GM18861 (cell line): ENCODE results near the gene PLSCR1.

Source experiments
- ATAC-seq: cut with Tn5 transposase; IDR thresholded peaks from one replicate; pipeline ENCODE4 v1.9.1; 2021; ENCODE audit not compliant: unreplicated experiment

The PLSCR1 gene, protein sequence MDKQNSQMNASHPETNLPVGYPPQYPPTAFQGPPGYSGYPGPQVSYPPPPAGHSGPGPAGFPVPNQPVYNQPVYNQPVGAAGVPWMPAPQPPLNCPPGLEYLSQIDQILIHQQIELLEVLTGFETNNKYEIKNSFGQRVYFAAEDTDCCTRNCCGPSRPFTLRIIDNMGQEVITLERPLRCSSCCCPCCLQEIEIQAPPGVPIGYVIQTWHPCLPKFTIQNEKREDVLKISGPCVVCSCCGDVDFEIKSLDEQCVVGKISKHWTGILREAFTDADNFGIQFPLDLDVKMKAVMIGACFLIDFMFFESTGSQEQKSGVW

DNA sequence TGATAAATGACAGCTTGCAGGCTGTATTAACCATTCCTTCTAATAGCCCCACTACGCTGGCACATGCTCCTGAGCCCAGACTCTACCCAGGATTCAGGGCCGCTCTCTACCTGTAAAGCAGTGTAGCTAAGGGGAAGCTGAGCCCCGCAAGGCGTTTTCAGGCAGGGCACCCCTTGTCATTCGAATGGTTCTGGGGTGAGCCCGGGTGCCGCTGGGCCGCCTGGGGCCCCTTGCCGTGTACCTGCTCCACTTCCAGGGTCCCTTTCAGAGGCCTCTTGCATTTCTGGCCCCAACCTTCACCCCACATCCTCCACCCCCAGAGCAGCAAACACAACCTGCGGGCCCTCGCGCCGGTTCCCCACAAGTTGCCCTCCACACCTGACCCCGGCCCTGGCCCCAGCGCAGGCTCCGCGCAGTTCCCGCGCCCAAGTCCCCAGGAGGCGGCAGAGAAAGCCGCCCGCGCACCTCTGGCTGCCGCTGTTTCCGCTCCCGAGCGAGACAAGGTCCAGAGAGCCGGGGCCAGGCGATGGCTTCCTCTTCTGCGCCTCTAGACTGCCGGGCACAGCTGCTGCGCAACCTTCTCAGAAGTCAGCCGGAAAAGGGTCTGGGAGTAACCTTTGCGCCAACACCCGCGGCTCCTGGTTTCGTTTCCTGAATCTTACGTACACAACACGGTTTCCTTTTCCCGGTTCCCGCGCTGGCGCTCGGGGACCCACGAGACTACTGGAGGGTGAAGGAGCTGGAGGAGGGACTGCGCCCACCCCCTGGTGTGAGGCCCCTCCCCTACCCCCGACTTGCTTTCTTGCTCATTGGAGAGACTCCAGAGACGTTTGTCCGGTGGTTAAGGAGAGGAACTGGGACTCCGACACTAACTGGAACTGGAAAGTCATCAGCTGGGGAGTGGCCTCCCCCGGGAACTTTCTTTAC is at the start of gene PLSCR1:
TSS of gene PLSCR1 (minus strand) at position 606 of the 927 bp plus-strand sequence. CDS start 8,055 bp downstream, outside the sequence.
- peak; percentile 80 for ATAC-seq

DNA sequence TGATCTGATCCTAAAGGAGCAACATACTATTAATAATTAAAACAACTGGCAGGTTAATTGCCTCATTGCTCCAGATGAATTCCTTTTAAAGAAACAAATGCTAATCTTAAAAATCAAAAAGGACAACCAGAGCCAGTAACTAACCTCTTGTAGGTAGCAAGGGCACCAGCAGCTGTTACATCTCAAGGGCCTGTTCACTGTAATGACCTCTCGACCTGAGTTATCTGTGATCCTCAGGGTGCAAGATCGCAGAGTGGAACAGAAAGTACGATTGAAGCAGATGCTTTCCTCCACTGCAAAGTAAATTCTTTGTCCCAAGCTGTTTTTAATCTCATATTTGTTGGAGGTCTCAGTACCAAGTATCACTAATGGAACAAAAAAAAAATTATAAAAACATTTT is 49.4 kb upstream of the PLSCR1 start:
- ATAC-seq, result no peak

DNA sequence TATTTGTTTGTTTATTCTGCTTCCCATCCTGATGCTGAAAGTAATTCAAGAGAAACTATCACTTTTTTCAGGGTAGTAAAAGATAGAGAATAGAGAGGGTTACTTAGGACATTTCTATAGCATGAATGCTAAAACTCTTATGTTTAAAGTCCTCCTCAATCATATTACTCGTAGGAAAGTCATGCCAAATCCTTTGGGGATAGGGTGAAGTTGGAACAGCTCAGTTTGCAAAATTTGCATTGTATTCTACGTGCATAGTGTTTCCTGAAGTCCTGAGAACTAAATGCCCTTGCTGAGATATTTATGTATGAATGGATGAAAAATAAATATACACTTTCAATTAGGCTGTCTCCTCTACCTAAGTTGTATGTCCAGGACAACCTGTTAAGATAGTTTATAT is 46.1 kb upstream of the PLSCR1 start:
- ATAC-seq, result no peak

DNA sequence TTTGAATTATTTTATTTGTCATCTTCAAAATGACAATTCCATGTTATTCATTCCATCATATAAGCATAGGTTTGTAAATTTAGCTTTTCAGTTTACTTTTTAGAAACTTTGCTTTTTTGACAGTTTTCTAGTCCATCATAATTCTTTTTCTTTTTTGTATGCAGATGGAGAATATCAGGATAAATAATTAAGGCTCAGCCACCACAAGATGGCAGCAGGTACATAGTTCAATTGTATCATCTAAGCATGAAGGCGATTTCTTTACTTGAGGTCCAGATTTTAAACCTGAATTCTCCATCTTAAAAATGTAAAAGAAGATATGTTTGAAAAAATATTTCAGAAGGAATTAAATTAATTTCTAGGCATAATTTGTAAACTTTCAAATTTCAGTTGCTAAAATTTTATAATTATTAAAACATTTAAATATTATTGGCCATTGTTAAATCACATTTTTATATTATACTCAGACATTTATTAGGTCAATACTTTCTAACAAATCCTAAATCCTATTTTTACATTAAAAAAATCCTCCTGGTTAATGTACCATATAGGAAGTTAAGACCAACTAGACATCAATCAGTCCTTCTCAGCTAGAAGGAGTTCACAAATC is 45.6 kb upstream of the PLSCR1 start:
- no peak for ATAC-seq

DNA sequence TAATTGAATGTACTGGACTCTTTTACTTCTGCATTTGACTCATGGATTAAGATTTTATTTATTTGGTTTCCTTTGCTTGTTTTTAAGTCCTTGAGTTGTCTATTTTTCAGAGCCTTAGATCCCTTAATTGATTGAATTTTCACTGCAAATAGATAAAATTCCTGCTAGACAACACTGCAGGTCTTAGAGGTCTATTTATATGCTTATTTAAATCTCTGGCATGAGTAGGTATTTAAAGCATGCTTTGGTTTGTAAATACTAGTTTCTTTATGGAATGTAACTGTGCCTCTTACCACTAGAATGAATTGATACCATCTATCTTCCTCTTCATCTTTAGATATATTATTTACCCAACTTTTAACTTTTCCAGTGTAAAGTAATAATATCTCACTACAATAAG is 40.7 kb upstream of the PLSCR1 start:
- ATAC-seq, result no peak

DNA sequence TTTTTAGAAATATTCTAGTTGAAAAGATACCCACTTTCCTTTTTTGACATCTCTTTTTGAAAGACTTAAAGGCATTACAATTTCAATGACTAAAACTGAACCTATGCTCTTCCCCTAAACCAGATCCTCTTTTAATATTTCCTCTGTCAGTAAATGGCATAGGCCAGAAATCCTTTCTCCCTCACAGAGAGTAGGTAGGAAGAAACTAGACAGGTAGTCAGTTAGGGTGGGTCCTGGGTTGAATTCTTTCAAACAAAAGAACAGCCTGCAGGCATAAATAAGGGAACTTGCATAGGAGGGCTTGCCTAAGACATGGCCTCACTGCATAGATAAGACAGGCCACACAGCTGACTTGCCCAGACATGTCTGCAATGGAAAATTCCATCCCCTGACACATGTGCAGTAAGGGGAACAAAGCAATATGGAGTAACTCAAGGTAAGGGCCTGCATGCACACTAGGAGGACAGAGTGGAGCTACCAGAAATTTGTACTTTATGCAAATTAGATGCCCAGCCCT is 37.6 kb upstream of the PLSCR1 start:
- ATAC-seq, result no peak

DNA sequence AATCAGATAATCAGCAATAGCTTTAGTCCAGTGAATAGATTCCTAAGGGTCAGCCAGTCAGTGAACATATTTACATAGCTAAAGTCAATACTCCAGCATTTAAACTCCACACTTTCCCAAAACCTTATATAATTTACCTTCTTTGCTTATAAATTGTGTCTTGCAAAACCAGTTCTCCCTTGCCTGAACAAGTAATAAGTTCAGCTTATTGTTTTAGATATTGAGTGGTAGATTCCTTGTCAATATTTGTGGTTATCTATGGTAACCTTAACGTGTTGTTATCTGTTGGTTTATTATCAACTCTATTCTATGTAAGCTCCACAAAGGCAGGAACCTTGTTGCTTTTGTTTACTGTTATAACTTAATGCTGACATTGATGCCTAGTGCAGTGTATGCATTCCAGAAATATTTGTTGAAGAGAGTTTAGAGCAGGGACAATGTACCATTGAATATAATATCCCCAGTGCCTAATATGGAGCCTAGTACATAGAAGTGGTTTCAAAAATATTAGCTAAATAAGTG is 36.7 kb upstream of the PLSCR1 start:
- no peak for ATAC-seq

DNA sequence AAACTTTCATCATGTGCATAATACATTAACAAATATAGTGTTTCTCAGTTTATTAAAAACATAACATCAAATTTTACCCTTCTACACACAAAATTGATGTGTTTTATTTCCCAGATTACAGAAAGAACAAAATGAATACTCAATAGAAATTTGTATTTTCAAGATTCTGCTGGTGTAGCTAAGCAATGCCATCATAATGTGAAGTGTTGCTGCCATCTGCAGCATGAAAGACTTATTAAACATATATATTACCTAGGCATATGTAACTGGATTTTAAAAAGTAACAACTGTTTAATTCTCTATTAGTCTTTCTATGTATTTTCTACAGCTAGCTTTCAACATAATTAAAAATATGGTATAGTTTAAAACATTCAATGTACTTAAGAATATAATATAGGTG is 33.3 kb upstream of the PLSCR1 start:
- ATAC-seq, result peak; percentile 55

DNA sequence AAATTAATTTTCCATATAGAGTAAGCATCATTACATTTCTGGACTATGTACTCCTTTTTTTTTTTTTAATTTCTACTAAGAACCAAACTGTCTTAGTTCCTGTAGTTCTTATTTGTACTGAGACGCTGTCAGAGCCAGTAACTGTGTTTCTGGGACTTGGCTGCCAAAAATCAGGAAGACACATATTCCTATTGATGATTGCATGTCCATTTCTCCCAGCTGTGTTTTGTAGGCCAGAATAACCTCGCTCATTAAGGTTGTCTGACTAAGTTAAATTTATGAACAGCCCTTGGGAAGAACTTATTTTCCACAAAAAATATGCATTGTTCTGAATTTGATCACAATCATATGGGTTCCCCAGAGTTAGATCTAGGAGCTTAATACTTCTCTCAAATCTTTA is 31.2 kb upstream of the PLSCR1 start:
- ATAC-seq, result no peak

DNA sequence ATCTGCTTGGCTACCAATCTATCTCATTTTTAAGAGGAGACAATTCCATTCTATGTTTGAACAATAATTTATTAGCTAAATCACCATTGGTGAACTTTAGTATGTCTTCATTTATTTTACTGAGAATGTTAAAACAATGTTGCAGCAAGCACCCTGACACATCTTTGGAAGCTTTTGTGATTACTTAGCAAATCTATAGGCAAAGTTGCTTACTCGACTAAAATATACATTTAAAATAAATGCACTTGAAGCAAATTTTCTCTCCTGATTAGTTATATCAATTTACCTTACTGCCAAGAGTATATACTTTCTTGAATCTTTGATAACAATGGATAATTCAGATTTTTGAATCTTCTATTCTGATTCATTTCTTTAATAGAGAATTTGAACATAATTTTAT is 29.8 kb upstream of the PLSCR1 start:
- ATAC-seq, result no peak

DNA sequence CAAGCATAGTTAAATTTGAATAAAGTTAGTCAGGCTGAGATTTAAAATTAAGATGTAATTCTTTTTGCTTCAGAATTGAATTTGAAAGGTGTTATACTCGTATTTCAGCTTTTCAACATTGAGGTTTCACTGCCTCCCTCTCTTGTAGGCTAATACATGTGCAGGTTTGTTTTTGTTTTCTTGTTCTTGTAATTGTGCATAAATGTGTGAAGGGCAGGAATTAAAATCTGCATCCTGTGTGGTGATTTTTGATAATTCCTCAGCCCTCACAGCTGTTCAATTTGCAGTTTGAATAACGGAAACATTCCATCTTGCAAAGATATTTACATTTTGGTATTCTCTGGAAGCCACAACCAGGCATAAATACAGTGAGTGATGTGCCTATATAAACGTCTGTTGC is 24.9 kb upstream of the PLSCR1 start:
- ATAC-seq, result no peak

DNA sequence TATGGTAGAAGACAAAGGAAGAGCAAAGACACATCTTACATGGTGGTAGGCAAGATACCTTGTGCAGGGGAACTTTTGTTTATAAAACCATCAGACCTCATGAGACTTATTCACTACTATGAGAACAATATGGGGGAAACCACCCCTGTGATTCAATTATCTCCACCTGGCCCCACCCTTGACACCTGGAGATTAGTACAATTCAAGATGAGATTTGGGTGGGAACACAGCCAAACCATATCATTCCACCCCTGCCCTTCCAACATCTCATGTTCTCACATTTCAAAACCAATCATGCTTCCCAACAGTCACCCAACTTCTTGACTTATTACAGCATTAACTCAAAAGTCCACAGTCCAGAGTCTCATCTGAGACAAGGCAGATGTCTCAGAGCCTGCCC is 21.7 kb upstream of the PLSCR1 start:
- ATAC-seq, result no peak

DNA sequence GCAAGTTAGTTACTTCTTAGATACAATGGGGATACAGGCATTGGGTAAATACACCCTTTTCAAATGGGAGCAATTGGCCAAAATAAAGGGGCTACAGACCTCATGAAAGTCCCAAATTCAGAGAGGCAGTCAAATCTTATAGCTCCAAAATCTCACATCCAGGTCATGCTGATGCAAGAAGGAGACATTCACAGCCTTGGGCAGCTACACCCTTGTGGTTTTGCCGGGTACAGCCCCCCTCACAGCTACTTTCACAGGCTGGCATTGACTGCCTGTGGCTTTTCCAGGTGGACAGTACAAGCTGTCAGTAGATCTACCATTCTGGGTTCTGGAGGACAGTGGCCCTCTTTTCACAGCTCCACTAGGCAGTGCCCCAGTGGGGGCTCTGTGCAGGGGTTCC is 17.5 kb upstream of the PLSCR1 start:
- no peak for ATAC-seq

DNA sequence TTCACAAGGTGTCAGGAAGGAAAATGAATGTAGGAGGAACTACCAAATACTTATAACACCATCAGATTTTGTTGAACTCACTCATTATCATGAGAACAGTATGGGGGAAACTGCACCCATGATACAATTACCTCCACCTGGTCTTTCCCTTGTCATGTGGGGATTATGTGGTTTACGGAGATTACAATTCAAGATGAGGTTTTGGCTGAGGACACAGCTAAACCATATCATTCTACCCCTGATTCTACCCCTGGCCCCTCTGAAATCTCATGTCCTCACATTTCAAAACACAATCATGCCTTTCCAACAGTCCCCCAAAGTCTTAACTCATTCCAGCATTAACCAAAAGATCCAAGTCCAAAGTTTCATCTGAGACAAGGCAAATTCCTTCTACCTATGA is 17.1 kb upstream of the PLSCR1 start:
- ATAC-seq, result no peak

DNA sequence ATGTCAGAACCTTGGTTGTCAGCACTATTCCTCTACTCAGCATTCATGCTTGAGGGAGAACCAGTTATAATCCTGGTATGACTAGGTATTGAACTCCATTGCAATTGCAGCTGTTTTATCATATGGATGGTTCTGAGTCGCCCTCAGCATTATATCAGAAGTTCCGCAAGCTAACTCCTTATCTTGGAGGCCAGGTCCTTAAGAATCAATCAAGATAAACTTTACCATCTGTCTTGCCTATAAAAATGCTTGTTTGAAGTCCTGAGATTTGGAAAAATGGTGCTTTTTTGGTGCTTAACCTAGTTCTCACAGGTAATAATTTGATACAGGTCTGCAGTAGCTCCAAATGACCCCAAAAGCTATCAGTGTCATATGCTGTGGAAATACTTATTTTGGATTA is 16.3 kb upstream of the PLSCR1 start:
- no peak for ATAC-seq

DNA sequence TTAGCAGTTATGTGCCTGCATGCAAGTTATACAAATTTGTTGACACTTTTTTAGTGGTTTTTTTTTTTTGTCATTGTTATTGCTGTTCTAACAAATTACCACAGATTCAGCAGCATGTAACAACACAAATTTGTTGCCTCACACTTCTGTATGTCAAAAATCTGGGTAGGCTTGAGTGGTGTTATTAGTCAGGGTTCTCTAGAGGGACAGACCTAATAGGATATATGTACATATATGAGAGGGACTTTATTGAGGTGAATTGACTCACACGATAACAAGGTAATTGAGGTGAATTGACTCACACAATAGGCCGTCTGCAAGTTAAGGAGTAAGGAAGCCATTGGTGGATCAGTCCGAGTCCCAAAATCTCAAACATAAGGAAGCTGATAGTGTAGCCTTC is 15.0 kb upstream of the PLSCR1 start:
- no peak for ATAC-seq

DNA sequence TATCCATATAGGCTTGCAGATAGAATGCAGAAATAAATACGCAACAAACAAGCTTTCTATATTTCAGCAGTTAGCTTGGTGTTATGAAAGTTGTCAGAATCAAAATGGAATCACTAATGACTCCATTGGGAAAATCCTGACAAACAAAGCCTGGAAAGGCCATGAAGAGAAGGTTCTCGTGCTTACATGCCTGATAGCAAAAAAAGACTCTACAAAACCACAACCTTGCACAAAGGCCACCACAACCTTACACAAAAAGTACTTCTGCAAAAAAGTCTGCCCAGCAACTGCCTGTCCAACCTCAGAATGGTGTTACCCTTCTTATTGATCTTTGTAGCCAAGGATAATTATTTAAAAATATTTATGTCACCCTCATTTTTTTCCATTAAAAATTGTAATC is 14.4 kb upstream of the PLSCR1 start:
- ATAC-seq, result no peak

DNA sequence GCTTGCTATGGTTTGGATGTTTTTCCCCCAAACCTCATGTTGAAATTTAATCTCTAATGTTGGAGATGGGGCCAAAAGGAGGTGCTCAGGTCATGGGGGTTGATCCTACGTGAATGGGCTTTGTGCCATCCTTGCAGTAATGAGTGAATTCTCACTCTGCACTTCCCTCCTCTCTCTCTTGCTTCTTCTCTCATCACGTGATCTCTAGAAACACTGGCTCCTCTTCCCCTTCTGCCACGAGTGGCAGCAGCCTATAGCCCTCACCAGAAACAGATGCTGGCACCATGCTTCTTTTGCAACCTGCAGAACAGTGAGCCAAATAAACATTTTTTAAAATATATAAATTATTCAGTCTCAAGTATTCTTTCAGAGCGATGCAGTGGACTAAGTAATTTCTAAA is 13.3 kb upstream of the PLSCR1 start:
- no peak for ATAC-seq

DNA sequence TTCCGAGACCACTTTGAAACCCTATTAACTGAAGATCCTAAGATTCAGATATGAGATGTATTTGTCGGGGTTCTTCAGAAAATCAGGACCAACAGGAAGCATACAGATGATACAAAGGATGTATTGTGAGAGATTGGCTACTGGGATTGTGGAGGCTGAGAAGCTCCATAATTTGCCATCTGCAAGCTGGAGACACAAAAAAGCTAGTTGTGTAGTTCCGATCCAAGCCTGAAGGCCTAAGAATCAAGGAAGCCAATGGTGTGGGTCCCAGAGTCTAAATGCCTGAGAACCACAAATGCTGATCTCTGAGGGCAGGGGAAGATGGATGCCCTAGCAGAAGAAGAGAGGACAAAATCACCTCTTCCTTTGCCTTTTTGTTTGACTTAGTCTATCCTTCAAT is 10.9 kb upstream of the PLSCR1 start:
- ATAC-seq, result no peak

DNA sequence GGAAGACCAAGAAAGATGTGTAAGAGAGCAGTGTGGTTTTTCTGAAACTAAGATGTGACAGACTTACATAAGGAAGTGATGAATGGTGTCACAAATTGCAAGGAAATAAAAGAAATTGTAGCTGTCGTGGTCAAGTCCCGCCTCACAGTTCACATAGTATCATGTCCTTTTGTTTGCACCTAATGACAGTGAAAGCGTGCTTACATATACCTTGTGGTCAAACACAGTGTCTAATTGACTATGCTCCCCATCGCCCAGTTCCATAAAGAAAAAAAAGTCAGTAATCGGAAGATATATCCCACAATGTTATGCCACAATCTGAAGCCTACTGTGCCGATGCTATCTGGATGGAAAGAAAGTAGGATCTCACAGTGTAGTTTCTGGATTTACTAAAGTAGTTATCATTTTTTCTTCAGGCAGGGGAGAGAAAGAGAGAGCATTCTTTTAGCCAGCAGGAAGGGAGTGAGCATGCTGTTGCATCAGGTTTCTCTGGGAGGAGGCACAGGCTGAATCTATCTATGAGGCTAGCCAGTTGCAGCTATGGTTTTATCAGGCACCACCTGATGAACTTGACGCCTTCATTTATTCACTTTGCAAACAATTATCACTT is 9.8 kb upstream of the PLSCR1 start:
- ATAC-seq, result no peak
